Stomach (tissue), 9 donors: ENCODE data around the gene PLEKHA6. TPM values are rescaled to one million over a fixed set of nuclear protein-coding genes. Genes with fewer than 3 reads are reported as not detected.

Experiments used
- DNase-seq, 2 donors: peaks; one replicate each; pipeline versions ENCODE4 v3.0.0 to v3.0.0-alpha.2; 2013 to 2019
- H3K27ac ChIP-seq, 5 donors: fragments of 200-600 bp in 4 of 5; sonication (generic) in 4 of 5; one replicate each; pipeline ENCODE4 v1.5.1; 2013 to 2019; ENCODE audit warnings: mild to moderate bottlenecking in 1 of 5, moderate library complexity in 1 of 5
- H3K27me3 ChIP-seq, 3 donors: fragments of 200-600 bp; sonication (generic); one replicate each; pipeline ENCODE4 v1.5.1; 2017 to 2019; ENCODE audit warnings: mixed run types in 1 of 3
- H3K36me3 ChIP-seq, 4 donors: fragments of 200-600 bp; sonication (generic); 1 replicate in 3 of 4; 2 replicates in 1 of 4; pipeline ENCODE4 v1.5.1; 2016 to 2019
- H3K4me1 ChIP-seq, 4 donors: fragments of 200-600 bp; sonication (generic); one replicate each; pipeline ENCODE4 v1.5.1; 2016 to 2019
- H3K4me3 ChIP-seq, 4 donors: fragments of 200-600 bp; sonication (generic) in 3 of 4; one replicate each; pipeline ENCODE4 v1.5.1; 2016 to 2019; ENCODE audit warnings: mild to moderate bottlenecking in 1 of 4
- H3K9me3 ChIP-seq, 4 donors: fragments of 200-600 bp; sonication (generic); one replicate each; pipeline ENCODE4 v1.5.1; 2016 to 2019
- CTCF ChIP-seq, 7 experiments: fragments of 450-650 bp in 4 of 7; fragments of 200-600 bp in 3 of 7; sonication (generic) in 3 of 7; IDR thresholded peaks; one replicate each; pipeline ENCODE4 v1.5.1; 2016 to 2019; ENCODE audit warnings: antibody characterized with exemption in 7 of 7, control low read depth in 2 of 7, mild to moderate bottlenecking in 1 of 7
- EP300 ChIP-seq: sonication (generic); formaldehyde crosslinking; IDR thresholded peaks from one replicate; pipeline ENCODE4 v1.6.1; 2017; ENCODE audit warnings: antibody characterized with exemption
- POLR2A ChIP-seq, 4 donors: fragments of 450-650 bp; IDR thresholded peaks; one replicate each; pipeline ENCODE4 v1.6.1; 2016; ENCODE audit warnings: antibody characterized with exemption in 4 of 4, control low read depth in 2 of 4, mild to moderate bottlenecking in 1 of 4, moderate library complexity in 1 of 4
- POLR2AphosphoS5 ChIP-seq, 3 donors: sonication (generic); formaldehyde crosslinking; IDR thresholded peaks; one replicate each; pipeline ENCODE4 v1.6.1; 2016; ENCODE audit warnings: antibody characterized with exemption in 3 of 3
- WGBS, 5 donors: extraction: QIAGEN DNeasy Blood & Tissue Kit in 3 of 5; methylation state at CpG; one replicate each; pipeline versions ENCODE4 v1.1.5 to v1.1.7; 2013 to 2018; 5-methylcytosine and 5-hydroxymethylcytosine counted together
- intact Hi-C: fragments of 100-400 bp; cut with DNase I; formaldehyde crosslinking; loops from one replicate; pipeline ENCODE4 v1.15.1; 2023; ENCODE audit warnings: low total_unique reads
- polyA plus RNA-seq, 3 donors: library from polyadenylated mRNA; stranded (reverse); fragments of 200-250 nt; gene quantifications; one replicate each; pipeline ENCODE4 v1.2.3, GENCODE V29; 2013
- total RNA-seq, 5 donors: library from RNA; depleted of rRNA; stranded (reverse); fragments of >200 nt; gene quantifications; one replicate each; pipeline versions ENCODE4 v1.1.0 to v1.2.3, GENCODE V29; 2014 to 2016
- donor health status: healthy with polysubstance abuse.
- donor health status: Bipolar disorder and iron deficiency.
- donor health status: healthy.

The PLEKHA6 gene
- total and polyA plus RNA-seq, 8 donors, result 6.4 to 97.9 (median 34.8) TPM

- no peak overlapping the region for H3K27ac ChIP-seq
- H3K36me3 ChIP-seq, result no peaks in the 10 kb centered on the region
- H3K4me1 ChIP-seq, result no peaks in the 10 kb centered on the region
- WGBS, 5 donors, result 74 to 83% (median 79%) methylated on average over 6 of the region's 6 CpGs
- H3K4me3 ChIP-seq, result no peak overlapping the region
- TF ChIP-seq POLR2AphosphoS5 (IDR thresholded peaks at IDR 0.05) (no peak), CTCF (IDR thresholded peaks at IDR 0.05) (no peak), POLR2A (IDR thresholded peaks at IDR 0.05) (no peak), EP300 (no peak)
- no peak for DNase-seq
- no peaks in the 10 kb centered on the region for H3K9me3 ChIP-seq
- intact Hi-C loops, result no loop called here
- peaks cover 0 to 4% (median 0%) of the 10 kb centered on the region in 3 donors for H3K27me3 ChIP-seq
Measured at GRCh38 chr1:204180133-204180532, 179.6 kb downstream of the PLEKHA6 start.

- Histone ChIP-seq H3K27me3 (peaks cover 0 to 9% (median 0%) of the 10 kb centered on the region in 3 donors), H3K36me3 (no peaks in the 10 kb centered on the region), H3K9me3 (no peaks in the 10 kb centered on the region), H3K27ac (no peak overlapping the region), H3K4me3 (no peak overlapping the region), H3K4me1 (no peaks in the 10 kb centered on the region)
- WGBS, 5 donors, result 83 to 95% (median 89%) methylated on average over 7 of the region's 7 CpGs
- TF ChIP-seq EP300 (no peak), POLR2A (IDR thresholded peaks at IDR 0.05) (no peak)
- DNase-seq, result no peak
- intact Hi-C loops, result no loop called here
Measured at GRCh38 chr1:204178487-204179281, 181.0 kb downstream of the PLEKHA6 start.

- 39 to 52% (median 46%) methylated on average over 4 of the region's 4 CpGs for WGBS, 5 donors
- Histone ChIP-seq H3K36me3 (no peaks in the 10 kb centered on the region), H3K27ac (no peak overlapping the region), H3K9me3 (no peaks in the 10 kb centered on the region), H3K4me1 (no peaks in the 10 kb centered on the region), H3K27me3 (peaks cover 0 to 9% (median 0%) of the 10 kb centered on the region in 3 donors), H3K4me3 (no peak overlapping the region)
- intact Hi-C loops, result no loop called here
- TF ChIP-seq POLR2AphosphoS5 (IDR thresholded peaks at IDR 0.05) (no peak), EP300 (no peak), POLR2A (IDR thresholded peaks at IDR 0.05) (no peak)
- DNase-seq, result peak in 1 of 2 donors; percentile 39
Measured at GRCh38 chr1:204177133-204177532, 182.6 kb downstream of the PLEKHA6 start.

GRCh38 chr1:204176049-204176448, 183.7 kb downstream of the PLEKHA6 start:
- no peak overlapping the region for H3K4me3 ChIP-seq
- no peaks in the 10 kb centered on the region for H3K36me3 ChIP-seq
- TF ChIP-seq POLR2A (IDR thresholded peaks at IDR 0.05) (no peak), CTCF (IDR thresholded peaks at IDR 0.05) (no peak), EP300 (no peak), POLR2AphosphoS5 (IDR thresholded peaks at IDR 0.05) (no peak)
- WGBS, 5 donors, result 87 to 91% (median 88%) methylated on average over 5 of the region's 5 CpGs
- H3K27me3 ChIP-seq, result peaks cover 0 to 9% (median 0%) of the 10 kb centered on the region in 3 donors
- intact Hi-C loops, result no loop called here
- no peak overlapping the region for H3K27ac ChIP-seq
- no peaks in the 10 kb centered on the region for H3K9me3 ChIP-seq
- no peak for DNase-seq
- no peaks in the 10 kb centered on the region for H3K4me1 ChIP-seq

GRCh38 chr1:204174958-204175357, 184.8 kb downstream of the PLEKHA6 start:
- Histone ChIP-seq H3K4me3 (no peak overlapping the region), H3K36me3 (no peaks in the 10 kb centered on the region), H3K4me1 (no peaks in the 10 kb centered on the region), H3K27ac (no peak overlapping the region), H3K9me3 (peaks cover 0 to 10% (median 4%) of the 10 kb centered on the region in 4 donors), H3K27me3 (peaks cover 0 to 9% (median 0%) of the 10 kb centered on the region in 3 donors)
- intact Hi-C loops, result no loop called here
- TF ChIP-seq CTCF (IDR thresholded peaks at IDR 0.05), result no peak
- TF ChIP-seq POLR2AphosphoS5 (IDR thresholded peaks at IDR 0.05), result no peak
- no peak for TF ChIP-seq POLR2A (IDR thresholded peaks at IDR 0.05)
- no peak for TF ChIP-seq EP300
- no peak for DNase-seq
- 60 to 71% (median 61%) methylated on average over 3 of the region's 3 CpGs for WGBS, 5 donors
